Hepatic stellate cell (primary cell): ENCODE data around the gene XKR7.

Source experiments
- DNase-seq: peaks from one replicate; pipeline ENCODE4 v3.0.0; 2011; ENCODE audit warnings: low spot score

Gene XKR7

DNA sequence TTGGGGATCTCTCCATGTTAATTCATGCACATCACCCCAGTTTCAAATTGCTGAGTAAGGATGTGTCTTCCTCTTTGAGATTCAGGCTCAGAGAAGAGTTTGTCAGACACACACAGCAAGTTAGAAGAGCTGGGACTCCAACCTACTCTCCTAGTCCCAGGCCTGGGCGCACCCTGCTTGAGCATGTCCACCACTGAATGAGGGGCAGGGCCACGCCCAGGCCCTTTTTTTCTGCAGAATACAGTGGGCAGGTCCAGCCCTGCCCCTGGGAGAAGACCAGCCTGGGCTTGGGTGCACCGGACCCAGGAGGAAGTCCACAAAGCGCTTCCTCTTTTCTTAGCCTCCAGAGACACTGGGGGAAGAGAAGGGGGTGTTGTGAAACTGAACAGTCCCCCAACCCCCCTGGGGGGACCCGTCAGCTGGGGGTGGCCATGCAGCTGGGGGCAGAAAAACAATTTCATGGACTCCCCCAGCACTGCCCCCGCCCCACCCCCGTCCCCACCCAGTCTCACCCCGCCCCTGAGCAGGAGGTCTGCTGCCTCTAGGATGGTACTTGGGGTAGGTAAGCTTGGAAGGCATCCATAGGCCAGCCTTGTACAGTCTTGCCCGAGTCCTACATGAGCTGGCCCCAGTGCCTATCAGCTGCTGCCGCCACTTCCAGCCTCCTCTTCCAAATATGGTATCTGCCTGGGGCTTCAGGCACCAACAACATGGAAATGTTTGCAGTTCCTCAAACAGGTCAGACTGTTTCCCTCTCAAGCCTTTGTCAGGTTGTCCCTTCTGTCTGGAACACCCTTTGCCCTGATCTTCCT, 72.4 kb downstream of the XKR7 start:
- DNase-seq, result no peak

DNA sequence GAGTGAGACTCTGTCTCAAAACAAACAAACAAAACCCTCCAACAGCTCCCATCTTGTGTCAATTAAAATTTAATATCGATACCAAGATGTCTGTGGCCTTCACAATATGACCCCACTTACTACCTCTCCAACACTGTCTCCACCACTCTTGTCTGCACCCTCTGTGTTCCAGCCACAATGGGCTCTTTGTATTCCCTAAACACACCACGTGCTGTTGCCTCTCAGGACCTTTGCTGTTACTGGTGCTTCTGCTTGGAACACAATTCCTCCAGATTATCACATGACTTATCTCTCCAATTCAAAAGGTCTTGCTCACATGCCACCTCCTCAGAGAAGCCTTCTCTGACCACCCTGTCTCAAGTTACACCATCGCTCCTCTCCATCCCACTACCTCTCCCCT, 78.0 kb downstream of the XKR7 start:
- no peak for DNase-seq

DNA sequence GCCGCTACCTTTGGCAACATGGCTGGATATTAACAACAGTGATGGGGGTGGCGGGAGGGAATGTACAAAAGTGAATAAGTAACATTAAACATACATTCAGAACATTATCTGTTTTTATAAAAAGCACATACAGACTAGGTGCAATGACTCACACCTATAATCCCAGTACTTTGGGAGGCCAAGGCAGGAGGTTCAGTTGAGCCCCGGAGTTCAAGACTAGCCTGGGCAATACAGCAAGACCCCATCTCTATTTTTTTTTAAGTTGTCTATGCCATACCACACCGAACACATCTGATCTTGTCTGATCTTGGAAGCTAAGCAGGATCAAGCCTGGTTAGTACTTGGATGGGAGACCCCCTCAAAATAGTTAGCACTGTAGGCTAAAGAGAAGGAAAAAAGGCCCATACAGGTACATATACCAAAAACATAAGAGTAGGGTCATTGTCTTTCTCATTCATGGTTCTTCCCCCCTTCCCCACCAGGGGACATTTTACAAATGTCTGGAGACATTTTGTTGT, 82.4 kb downstream of the XKR7 start:
- no peak for DNase-seq

DNA sequence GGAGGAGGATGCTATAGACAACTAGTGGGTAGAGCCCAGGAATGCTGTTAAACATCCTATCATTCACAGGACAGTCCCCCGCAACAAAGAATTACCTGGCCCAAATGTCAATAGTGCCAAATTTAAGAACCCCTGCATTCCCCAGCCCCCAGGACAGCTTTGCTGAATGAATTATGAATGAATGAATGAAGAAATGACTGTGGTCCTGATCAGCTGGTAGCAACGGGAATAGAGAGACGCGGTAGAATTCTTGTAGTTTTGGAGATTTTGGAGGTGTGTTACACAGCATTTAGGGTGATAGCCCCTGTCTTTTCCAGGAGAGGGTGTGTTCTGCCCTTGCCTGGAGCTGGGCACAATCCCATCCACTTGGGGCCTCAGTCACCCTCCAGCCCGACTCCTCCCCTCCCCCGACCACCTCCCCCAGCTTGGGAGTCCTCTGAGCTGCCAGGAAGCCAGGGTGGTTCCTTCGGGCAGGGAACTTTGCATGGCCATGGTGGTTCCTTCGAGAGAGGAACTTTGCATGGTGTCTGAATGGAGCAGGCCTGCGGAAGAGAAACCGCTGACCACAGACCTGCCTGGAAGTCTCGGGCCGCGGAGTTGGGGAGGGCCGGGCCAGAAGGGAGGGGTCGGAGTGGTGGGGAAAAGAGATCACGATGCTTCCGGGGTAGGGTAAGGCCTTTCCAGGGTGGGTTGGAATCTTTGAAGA, 83.1 kb downstream of the XKR7 start:
- DNase-seq, result no peak

- DNase-seq, result no peak
These were observed 83.8 kb downstream of the XKR7 start for GRCh38 chr20:32051720-32052089.

- no peak for DNase-seq
These were observed 84.3 kb downstream of the XKR7 start, which contains the start of gene HCK for GRCh38 chr20:32052090-32052777. TSS of gene HCK (plus strand) at chr20:32052242.

DNA sequence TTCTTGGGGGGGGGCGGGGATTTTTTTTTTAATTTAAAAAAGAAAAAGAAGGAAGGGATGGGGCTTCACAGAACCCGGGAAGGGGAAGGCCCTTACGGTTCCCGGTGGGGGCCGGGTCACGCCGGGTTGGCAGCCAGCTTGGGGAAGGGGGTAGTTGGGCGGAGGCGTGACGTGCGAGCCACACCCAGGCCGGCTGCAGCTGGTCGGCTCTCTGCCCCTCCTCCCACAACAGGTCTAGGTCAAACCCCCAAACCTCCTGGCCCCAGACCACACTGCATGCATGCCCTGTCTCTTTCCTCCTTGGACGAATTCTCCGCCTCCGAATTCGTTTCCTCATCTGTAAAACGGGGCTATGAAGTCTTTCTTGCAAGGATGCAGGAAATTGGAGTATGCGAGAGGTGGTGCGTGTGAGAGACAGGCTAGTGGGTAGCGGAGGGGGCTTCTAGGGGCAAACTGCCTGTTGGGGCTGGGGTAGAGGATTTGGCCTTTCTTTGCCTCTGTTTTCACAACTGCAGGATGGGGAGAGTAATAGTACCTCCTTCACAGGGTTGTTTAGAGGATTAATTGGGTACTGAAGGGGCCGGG, 84.9 kb downstream of the XKR7 start:
- DNase-seq, result no peak
